ENCODE measurements around the gene UNK.

UNK gene

GRCh38 chr17:75822119-75822799 is 37.7 kb downstream of the UNK start:
- DNase-seq = peak; percentile 41

GRCh38 chr17:75822800-75823166 is 38.2 kb downstream of the UNK start:
- no peak for DNase-seq

- DNase-seq = no peak
These were observed 38.8 kb downstream of the UNK start for GRCh38 chr17:75823257-75824041.

- DNase-seq = no peak
These were observed 39.5 kb downstream of the UNK start for GRCh38 chr17:75824050-75824552.

- DNase-seq = no peak
These were observed 40.1 kb downstream of the UNK start for GRCh38 chr17:75824666-75825065.

- no peak for DNase-seq
These were observed 40.5 kb downstream of the UNK start for GRCh38 chr17:75825149-75825552.

- no peak for DNase-seq
These were observed 41.3 kb downstream of the UNK start for GRCh38 chr17:75825748-75826370.

GRCh38 chr17:75826561-75827307 is 42.1 kb downstream of the UNK start:
- no peak for DNase-seq

- peak; percentile 80 for DNase-seq
These were observed 42.9 kb downstream of the UNK start for GRCh38 chr17:75827308-75828075.

- no peak for DNase-seq
These were observed 43.4 kb downstream of the UNK start for GRCh38 chr17:75828076-75828400.

- DNase-seq = no peak
These were observed 44.1 kb downstream of the UNK start for GRCh38 chr17:75828741-75829140.

- no peak for DNase-seq
These were observed 45.1 kb downstream of the UNK start for GRCh38 chr17:75829747-75830146.

GRCh38 chr17:75830164-75831031 is 45.8 kb downstream of the UNK start:
- DNase-seq = peak; percentile 70

- DNase-seq = no peak
These were observed 46.5 kb downstream of the UNK start for GRCh38 chr17:75831032-75831571.

GRCh38 chr17:75832164-75832651 is 47.6 kb downstream of the UNK start:
- DNase-seq = peak; percentile 64

GRCh38 chr17:75832652-75833400 is 48.2 kb downstream of the UNK start:
- DNase-seq = peak; percentile 44

- no peak for DNase-seq
These were observed 49.8 kb downstream of the UNK start for GRCh38 chr17:75834279-75834920.

GRCh38 chr17:75834928-75835653 is 50.5 kb downstream of the UNK start:
- DNase-seq = no peak

- DNase-seq = no peak
These were observed 51.0 kb downstream of the UNK start for GRCh38 chr17:75835654-75835987.
